H9 (cell line): ENCODE results near the gene SPRN. TPM values are rescaled to one million over a fixed set of nuclear protein-coding genes. Genes with fewer than 3 reads are reported as not detected.

Experiments used
- DNase-seq: peaks from one replicate; pipeline ENCODE4 v3.0.0-alpha.2; 2017
- H2AFZ ChIP-seq: one replicate; pipeline ENCODE4 v1.6.1; 2013; ENCODE audit warnings: mild to moderate bottlenecking, low read length, control low read depth, moderate library complexity
- H2AK5ac ChIP-seq: 2 replicates; pipeline ENCODE4 v1.6.1; 2013; ENCODE audit warnings: low read length, control low read depth, mixed read lengths; ENCODE audit not compliant: insufficient read length
- H2BK120ac ChIP-seq: one replicate; pipeline ENCODE4 v1.6.1; 2013; ENCODE audit warnings: low read depth, mild to moderate bottlenecking, low read length, control low read depth, inconsistent platforms; ENCODE audit not compliant: poor library complexity, severe bottlenecking
- H2BK12ac ChIP-seq: 2 replicates; pipeline ENCODE4 v1.6.1; 2013; ENCODE audit warnings: low read length, control low read depth, mixed read lengths, low read depth; ENCODE audit not compliant: insufficient read length
- H2BK15ac ChIP-seq: 2 replicates; pipeline ENCODE4 v1.6.1; 2013; ENCODE audit warnings: low read depth, low read length, control low read depth
- H2BK20ac ChIP-seq: one replicate; pipeline ENCODE4 v1.6.1; 2013; ENCODE audit warnings: low read depth, mild to moderate bottlenecking, low read length, control low read depth, inconsistent platforms; ENCODE audit not compliant: poor library complexity, severe bottlenecking
- H2BK5ac ChIP-seq: 2 replicates; pipeline ENCODE4 v1.6.1; 2013; ENCODE audit warnings: low read length, control low read depth, mixed read lengths; ENCODE audit not compliant: insufficient read length
- H3K14ac ChIP-seq: 2 replicates; pipeline ENCODE4 v1.6.1; 2013; ENCODE audit warnings: low read length, control low read depth; ENCODE audit not compliant: insufficient read depth
- H3K18ac ChIP-seq: 2 replicates; pipeline ENCODE4 v1.6.1; 2013; ENCODE audit warnings: low read depth, mild to moderate bottlenecking, mixed read lengths, low read length, control low read depth; ENCODE audit not compliant: insufficient read length
- H3K23ac ChIP-seq: 2 replicates; pipeline ENCODE4 v1.6.1; 2013; ENCODE audit warnings: low read length, control low read depth, mixed read lengths, low read depth; ENCODE audit not compliant: insufficient read length
- H3K23me2 ChIP-seq: 2 replicates; pipeline ENCODE4 v1.6.1; 2013; ENCODE audit warnings: low read depth, mild to moderate bottlenecking, mixed read lengths, low read length, control low read depth; ENCODE audit not compliant: insufficient read length, poor library complexity, severe bottlenecking
- H3K27ac ChIP-seq: 2 replicates; pipeline ENCODE4 v1.5.1; 2013; ENCODE audit warnings: low read length, control low read depth, mixed read lengths, low read depth; ENCODE audit not compliant: insufficient read length
- H3K27me3 ChIP-seq: 2 replicates; pipeline ENCODE4 v1.6.1; 2013; ENCODE audit warnings: low read length, control low read depth, inconsistent platforms; ENCODE audit not compliant: insufficient read depth
- H3K4ac ChIP-seq: 2 replicates; pipeline ENCODE4 v1.6.1; 2013; ENCODE audit warnings: low read depth, mild to moderate bottlenecking, control low read depth, inconsistent platforms, low read length, moderate library complexity
- H3K4me1 ChIP-seq: 2 replicates; pipeline ENCODE4 v1.6.1; 2013; ENCODE audit warnings: low read length, control low read depth, inconsistent platforms; ENCODE audit not compliant: insufficient read depth
- H3K4me2 ChIP-seq: 2 replicates; pipeline ENCODE4 v1.6.1; 2013; ENCODE audit warnings: low read length, control low read depth, mixed read lengths; ENCODE audit not compliant: insufficient read length, insufficient read depth
- H3K56ac ChIP-seq: 2 replicates; pipeline ENCODE4 v1.6.1; 2013; ENCODE audit warnings: low read depth, mild to moderate bottlenecking, mixed read lengths, low read length, control low read depth; ENCODE audit not compliant: insufficient read length
- H3K79me1 ChIP-seq: 2 replicates; pipeline ENCODE4 v1.6.1; 2013; ENCODE audit warnings: low read depth, mild to moderate bottlenecking, moderate library complexity, low read length, control low read depth, inconsistent platforms; ENCODE audit not compliant: insufficient read depth, poor library complexity, severe bottlenecking
- H3K79me2 ChIP-seq: 2 replicates; pipeline ENCODE4 v1.6.1; 2013; ENCODE audit warnings: low read length, control low read depth, inconsistent platforms; ENCODE audit not compliant: insufficient read depth
- H3K9ac ChIP-seq: 2 replicates; pipeline ENCODE4 v1.6.1; 2013; ENCODE audit warnings: low read length, control low read depth, mixed read lengths; ENCODE audit not compliant: insufficient read length; ENCODE audit errors: extremely low read depth
- H3K9me3 ChIP-seq: one replicate; pipeline ENCODE4 v1.6.1; 2013; ENCODE audit warnings: low read depth, low read length, inconsistent platforms; ENCODE audit not compliant: control insufficient read depth
- H3T11ph ChIP-seq: one replicate; pipeline ENCODE4 v1.6.1; 2013; ENCODE audit warnings: mild to moderate bottlenecking, low read length, control low read depth, inconsistent platforms
- H4K20me1 ChIP-seq: one replicate; pipeline ENCODE4 v1.6.1; 2013; ENCODE audit not compliant: control insufficient read depth, insufficient read length, insufficient read depth
- H4K5ac ChIP-seq: 2 replicates; pipeline ENCODE4 v1.6.1; 2013; ENCODE audit warnings: low read depth, mild to moderate bottlenecking, mixed read lengths, low read length, control low read depth; ENCODE audit not compliant: insufficient read length
- H4K8ac ChIP-seq: replicated peaks from 2 replicates; pipeline ENCODE4 v1.6.1; 2013; ENCODE audit warnings: low read length, control low read depth, mixed read lengths, low read depth; ENCODE audit not compliant: insufficient read length
- H4K91ac ChIP-seq: 2 replicates; pipeline ENCODE4 v1.6.1; 2013; ENCODE audit warnings: low read depth, mild to moderate bottlenecking, moderate library complexity, mixed read lengths, low read length, control low read depth; ENCODE audit not compliant: insufficient read length
- H3K27ac Mint-ChIP-seq, 3 experiments: 2 replicates in 2 of 3; 3 replicates in 1 of 3; pipeline ENCODE4 v1.8.0; 2020 to 2021; ENCODE audit warnings: mixed read lengths in 3 of 3, mild to moderate bottlenecking in 1 of 3, moderate library complexity in 1 of 3
- H3K27me3 Mint-ChIP-seq: 2 replicates; pipeline ENCODE4 v1.8.0; 2021; ENCODE audit warnings: low read depth, mild to moderate bottlenecking, moderate library complexity, mixed read lengths
- H3K36me3 Mint-ChIP-seq, 3 experiments: 2 replicates in 2 of 3; 3 replicates in 1 of 3; pipeline ENCODE4 v1.8.0; 2020 to 2021; ENCODE audit warnings: low read depth in 3 of 3, mixed read lengths in 3 of 3; ENCODE audit not compliant: insufficient read depth in 1 of 3
- H3K4me1 Mint-ChIP-seq, 2 experiments: 2 replicates each; pipeline ENCODE4 v1.8.0; 2020; ENCODE audit warnings: mixed read lengths in 2 of 2
- H3K4me3 Mint-ChIP-seq, 2 experiments: 2 replicates in 1 of 2; 3 replicates in 1 of 2; pipeline ENCODE4 v1.8.0; 2020 to 2021; ENCODE audit warnings: mild to moderate bottlenecking in 2 of 2, mixed read lengths in 2 of 2, moderate library complexity in 1 of 2
- H3K9me3 Mint-ChIP-seq, 2 experiments: 2 replicates in 1 of 2; 3 replicates in 1 of 2; pipeline ENCODE4 v1.8.0; 2020; ENCODE audit warnings: mild to moderate bottlenecking in 2 of 2, mixed read lengths in 2 of 2, moderate library complexity in 1 of 2
- WGBS: extraction: QIAGEN DNeasy Blood & Tissue Kit; methylation state at CpG from one replicate; pipeline ENCODE4 v1.1.7; 2013; ENCODE audit warnings: missing lambda C conversion rate, low lambda C conversion rate, mixed read lengths; ENCODE audit not compliant: insufficient read length; ENCODE audit errors: extremely low coverage; 5-methylcytosine and 5-hydroxymethylcytosine counted together
- total RNA-seq: library from RNA; stranded (reverse); gene quantifications from 2 replicates; pipeline ENCODE4 v1.2.1, GENCODE V29; 2021
- TF ChIP-seq, protein P1 (sequence below): fragments of 200-600 bp; sonication (generic); conservative IDR thresholded peaks from 3 replicates; pipeline ENCODE4 v1.8.0; 2021; ENCODE audit warnings: antibody characterized with exemption, mild to moderate bottlenecking

SPRN gene
- total RNA-seq, 1 experiment from 2014 or later = 0.42 TPM

DNA sequence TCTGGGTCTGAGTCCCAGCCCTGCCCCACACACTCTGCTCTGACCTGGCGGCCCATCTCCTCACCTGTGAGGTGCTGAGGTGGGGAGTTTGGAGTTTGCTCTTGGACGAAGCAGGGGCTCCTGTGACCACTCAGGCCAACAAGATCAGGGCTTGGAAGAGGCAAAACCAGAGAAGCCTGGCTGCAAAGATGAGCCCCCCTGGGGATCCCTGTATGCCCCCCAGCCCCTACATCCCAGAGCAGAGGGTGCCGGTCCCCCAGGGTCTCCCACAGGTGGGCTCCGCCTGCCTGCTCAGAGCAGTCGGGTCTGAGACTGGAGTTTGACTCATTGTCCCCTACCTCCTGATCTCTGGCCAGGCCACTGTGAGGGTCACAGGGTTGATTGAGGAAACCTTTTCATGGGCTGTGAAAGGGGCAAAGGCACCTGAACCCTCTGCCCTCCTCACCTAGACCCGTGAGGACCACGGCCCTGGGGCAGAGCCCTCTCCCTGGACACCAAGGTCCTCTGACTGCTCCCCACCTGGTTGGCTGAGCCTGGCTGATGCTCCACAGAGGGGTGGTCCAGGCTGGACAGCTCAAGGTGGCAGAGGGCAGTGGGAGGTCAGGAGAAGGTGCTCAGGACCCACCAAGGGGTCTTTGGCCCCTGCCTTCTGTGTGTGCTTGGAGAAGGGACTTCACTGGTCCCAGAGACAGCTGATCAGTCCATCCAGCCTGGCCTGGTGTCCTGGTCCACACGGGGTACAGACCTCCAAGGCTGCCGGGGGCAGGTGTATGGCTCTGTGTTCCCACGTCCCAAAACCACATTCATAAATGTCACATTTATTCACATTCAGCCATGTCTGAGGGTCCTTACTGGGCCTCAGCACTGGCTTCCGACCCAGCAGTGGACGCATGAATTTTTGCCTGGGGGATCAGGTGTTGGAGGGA is 20.2 kb upstream of the SPRN start:
- Histone ChIP-seq H2AFZ (no peak overlapping the region), H3K56ac (no peak overlapping the region), H2BK120ac (no peak overlapping the region), H4K20me1 (no peaks in the 10 kb centered on the region), H2BK5ac (no peak overlapping the region), H4K5ac (no peak overlapping the region), H3K27me3 (no peaks in the 10 kb centered on the region), H3K9ac (no peak overlapping the region), H3K27ac (no peak overlapping the region), H2BK12ac (no peak overlapping the region), H3K9me3 (peaks cover 76% of the 10 kb centered on the region), H3K23me2 (no peaks in the 10 kb centered on the region), H3K23ac (no peak overlapping the region), H2AK5ac (no peak overlapping the region), H3K4me1 (no peaks in the 10 kb centered on the region), H4K91ac (no peak overlapping the region), H4K8ac (no peak overlapping the region), H2BK15ac (no peak overlapping the region), H2BK20ac (no peak overlapping the region), H3T11ph (no peak overlapping the region), H3K79me2 (no peaks in the 10 kb centered on the region), H3K4me2 (no peak overlapping the region), H3K14ac (no peak overlapping the region), H3K4ac (no peak overlapping the region), H3K79me1 (no peaks in the 10 kb centered on the region), H3K18ac (no peak overlapping the region)
- Mint-ChIP-seq H3K27ac (no peak overlapping the region), H3K4me3 (peak overlapping the region in 1 of 2 experiments; percentile 32; a peak in 2 of 5 replicates), H3K36me3 (peaks cover 14 to 42% (median 22%) of the 10 kb centered on the region in 3 experiments), H3K4me1 (no peaks in the 10 kb centered on the region), H3K9me3 (peaks cover 81 to 91% of the 10 kb centered on the region in 2 experiments), H3K27me3 (peaks cover 6% of the 10 kb centered on the region)
- DNase-seq = no peak
- WGBS = no CpG with 5 or more reads among the region's 12 CpGs
- TF ChIP-seq, protein P1, sequence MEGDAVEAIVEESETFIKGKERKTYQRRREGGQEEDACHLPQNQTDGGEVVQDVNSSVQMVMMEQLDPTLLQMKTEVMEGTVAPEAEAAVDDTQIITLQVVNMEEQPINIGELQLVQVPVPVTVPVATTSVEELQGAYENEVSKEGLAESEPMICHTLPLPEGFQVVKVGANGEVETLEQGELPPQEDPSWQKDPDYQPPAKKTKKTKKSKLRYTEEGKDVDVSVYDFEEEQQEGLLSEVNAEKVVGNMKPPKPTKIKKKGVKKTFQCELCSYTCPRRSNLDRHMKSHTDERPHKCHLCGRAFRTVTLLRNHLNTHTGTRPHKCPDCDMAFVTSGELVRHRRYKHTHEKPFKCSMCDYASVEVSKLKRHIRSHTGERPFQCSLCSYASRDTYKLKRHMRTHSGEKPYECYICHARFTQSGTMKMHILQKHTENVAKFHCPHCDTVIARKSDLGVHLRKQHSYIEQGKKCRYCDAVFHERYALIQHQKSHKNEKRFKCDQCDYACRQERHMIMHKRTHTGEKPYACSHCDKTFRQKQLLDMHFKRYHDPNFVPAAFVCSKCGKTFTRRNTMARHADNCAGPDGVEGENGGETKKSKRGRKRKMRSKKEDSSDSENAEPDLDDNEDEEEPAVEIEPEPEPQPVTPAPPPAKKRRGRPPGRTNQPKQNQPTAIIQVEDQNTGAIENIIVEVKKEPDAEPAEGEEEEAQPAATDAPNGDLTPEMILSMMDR = no peak
